Fibroblast of mammary gland (primary cell): ENCODE measurements around the gene CLEC1B.

ENCODE experiments used
- DNase-seq: peaks from one replicate; pipeline ENCODE4 v3.0.0-alpha.2; 2010; ENCODE audit warnings: low read depth
- H3K4me3 ChIP-seq: 2 replicates; pipeline ENCODE4 v1.5.1; 2011; ENCODE audit warnings: low read depth, mild to moderate bottlenecking, low read length, moderate library complexity; ENCODE audit not compliant: control insufficient read depth
- TF ChIP-seq, protein P1 (sequence below): conservative IDR thresholded peaks from 2 replicates; pipeline ENCODE4 v1.5.1; 2011; ENCODE audit warnings: low read depth, low read length, inconsistent platforms; ENCODE audit not compliant: control insufficient read depth, insufficient read depth

CLEC1B gene

DNA sequence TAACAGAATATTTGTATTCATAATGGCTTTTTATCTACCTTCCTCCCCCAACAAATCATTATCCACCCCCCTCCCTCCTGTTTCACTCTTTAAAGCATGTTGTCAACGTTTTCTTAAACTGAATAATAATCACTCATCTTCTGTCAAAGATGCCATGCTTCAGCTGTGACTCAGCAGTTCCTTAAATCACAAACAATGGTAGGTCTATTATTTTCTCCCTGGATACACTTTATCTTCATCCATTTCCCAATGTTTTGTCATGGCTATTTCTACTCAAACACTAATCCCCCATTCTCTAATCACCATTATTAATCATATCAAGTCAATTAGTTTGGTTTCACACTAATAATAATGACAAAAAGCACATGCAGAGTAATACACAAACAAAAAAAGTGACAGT, 18.0 kb upstream of the CLEC1B start:
- no peak overlapping the region for H3K4me3 ChIP-seq
- DNase-seq, result peak; percentile 2
- TF ChIP-seq, protein P1, sequence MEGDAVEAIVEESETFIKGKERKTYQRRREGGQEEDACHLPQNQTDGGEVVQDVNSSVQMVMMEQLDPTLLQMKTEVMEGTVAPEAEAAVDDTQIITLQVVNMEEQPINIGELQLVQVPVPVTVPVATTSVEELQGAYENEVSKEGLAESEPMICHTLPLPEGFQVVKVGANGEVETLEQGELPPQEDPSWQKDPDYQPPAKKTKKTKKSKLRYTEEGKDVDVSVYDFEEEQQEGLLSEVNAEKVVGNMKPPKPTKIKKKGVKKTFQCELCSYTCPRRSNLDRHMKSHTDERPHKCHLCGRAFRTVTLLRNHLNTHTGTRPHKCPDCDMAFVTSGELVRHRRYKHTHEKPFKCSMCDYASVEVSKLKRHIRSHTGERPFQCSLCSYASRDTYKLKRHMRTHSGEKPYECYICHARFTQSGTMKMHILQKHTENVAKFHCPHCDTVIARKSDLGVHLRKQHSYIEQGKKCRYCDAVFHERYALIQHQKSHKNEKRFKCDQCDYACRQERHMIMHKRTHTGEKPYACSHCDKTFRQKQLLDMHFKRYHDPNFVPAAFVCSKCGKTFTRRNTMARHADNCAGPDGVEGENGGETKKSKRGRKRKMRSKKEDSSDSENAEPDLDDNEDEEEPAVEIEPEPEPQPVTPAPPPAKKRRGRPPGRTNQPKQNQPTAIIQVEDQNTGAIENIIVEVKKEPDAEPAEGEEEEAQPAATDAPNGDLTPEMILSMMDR, result no peak

DNA sequence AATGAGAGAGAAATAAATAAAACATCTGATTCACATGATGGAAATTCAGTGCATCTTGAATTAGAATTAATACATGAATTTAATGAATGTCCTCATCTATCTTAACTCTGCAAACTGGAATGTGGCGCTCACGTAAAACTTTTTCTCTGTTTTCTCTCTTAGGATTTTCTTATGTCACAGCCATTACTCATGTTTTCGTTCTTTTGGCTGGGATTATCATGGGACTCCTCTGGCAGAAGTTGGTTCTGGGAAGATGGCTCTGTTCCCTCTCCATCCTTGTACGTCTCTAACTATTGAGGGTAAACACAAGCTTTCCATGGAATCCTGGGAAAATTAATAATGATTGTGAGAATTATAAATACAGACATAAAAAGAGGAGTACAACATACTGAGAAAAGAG, 16.5 kb upstream of the CLEC1B start:
- TF ChIP-seq, protein P1, result no peak
- DNase-seq, result peak; percentile 3
- H3K4me3 ChIP-seq, result no peak overlapping the region

DNA sequence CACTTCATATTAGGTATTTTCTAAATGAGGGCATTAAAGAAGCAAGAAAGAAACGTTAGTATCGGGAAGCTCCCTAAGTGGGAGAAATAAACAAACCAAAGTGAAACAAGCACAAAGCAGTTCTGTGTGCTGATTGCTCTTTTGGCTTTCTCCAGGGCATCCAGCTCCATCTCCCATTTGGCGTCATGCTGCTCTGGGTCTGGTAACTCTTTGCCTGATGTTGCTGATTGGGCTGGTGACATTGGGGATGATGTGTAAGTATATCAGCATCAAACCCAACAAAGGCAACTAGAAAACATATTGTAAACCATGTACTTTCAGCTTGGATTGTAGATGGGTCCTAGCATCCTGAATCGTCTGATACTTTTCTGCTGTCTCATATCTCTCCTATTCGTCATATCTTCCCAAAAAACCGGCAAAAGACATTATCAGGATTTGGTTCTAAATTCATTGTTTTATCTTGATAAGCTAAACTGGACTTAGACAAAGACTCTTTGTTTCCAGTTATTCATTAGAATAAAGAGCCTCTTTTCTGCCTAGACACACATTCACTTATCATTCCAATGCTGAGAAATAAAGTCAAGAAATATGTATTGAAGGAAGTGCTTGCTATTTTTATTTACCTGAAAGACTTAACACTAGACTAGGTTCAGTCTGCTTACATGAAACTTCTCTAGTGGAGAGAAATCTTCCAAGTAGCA, 13.9 kb upstream of the CLEC1B start:
- H3K4me3 ChIP-seq, result no peak overlapping the region
- no peak for DNase-seq
- TF ChIP-seq, protein P1, result no peak

DNA sequence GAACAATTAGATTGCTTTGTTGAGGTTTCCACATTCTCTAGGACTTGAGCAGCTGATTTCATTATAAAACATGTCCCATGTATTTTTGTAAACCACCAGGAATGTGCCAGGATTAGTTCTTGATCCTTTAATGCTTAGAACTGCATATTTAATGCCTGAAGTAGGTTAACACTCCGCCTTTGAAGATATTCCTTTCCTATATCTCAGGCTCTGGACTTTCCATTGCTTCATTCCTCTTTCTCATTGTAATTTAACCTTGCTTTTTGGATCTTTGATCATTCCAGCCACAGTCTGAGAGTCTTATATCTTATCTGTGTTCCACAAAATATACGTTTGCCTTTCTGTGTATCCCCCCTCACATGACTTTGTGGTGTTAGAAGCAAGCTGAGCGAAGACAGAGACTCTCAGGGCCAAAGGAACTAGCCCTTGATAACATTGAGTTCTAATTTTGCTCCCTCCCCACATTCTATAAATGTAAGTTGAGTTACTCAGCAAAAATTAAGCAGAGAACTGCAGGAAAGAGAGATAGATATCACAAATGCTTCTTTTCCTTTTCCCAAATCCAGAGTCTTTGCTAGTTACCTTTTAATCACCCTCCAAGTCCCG, 2.4 kb upstream of the CLEC1B start:
- no peak for DNase-seq
- TF ChIP-seq, protein P1, result no peak
- no peak overlapping the region for H3K4me3 ChIP-seq

DNA sequence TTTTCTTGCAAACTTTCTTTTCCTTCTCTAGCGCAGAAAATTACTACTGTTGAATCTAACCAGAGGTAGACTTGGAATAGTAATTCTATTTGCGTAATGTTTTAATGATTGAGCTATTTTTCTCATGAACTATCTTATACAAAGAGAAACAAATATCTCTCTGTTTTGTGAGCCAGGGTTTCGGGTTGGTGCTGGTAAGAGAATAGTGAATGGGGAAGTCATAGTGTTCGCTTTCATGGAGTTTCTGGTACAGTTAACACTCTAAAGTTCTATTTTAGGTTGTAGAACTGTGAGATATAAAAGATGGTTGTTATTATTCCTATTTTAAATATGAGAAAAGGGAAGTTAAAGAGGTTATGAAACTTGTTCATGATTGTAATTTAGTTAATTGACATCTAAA, 6.6 kb downstream of the CLEC1B start:
- TF ChIP-seq, protein P1, result no peak
- no peak overlapping the region for H3K4me3 ChIP-seq
- no peak for DNase-seq

DNA sequence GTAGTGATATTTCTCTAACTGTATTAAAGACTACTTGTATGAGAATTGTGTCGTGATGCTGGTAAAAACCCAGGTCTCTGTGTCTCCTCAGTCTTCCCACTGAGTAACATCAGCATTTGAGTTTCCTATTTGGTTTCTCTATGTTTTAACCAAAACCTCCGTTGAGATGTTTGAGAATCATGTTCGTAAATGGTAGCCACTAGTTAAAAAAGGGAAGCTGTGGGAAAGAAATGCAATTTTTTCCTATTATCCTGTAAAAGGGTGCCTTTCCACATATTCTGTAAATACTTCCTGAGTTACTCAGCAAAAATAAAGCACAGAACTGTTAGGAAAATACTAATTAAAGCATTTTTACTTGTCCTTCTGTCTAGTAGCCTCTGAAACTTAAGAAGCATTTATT, 7.0 kb downstream of the CLEC1B start:
- no peak overlapping the region for H3K4me3 ChIP-seq
- TF ChIP-seq, protein P1, result no peak
- no peak for DNase-seq

DNA sequence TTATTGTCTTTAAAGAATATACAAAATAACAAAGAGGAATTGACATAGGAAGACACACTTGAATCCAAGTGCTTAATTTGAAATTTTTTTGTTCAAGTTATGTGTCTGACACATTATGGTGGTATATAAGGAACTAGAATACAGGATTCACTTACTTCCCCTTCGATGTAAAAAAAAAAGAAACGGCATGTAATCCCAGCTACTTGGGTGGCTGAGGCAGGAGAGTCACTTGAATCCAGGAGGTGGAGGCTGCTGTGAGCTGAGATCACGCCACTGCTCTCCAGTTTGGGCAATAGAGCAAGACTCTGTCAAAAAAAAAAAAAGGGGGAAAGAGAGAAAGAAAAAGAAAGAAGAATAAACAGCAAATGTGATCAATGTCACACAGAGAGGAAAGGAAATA, 18.8 kb downstream of the CLEC1B start:
- no peak overlapping the region for H3K4me3 ChIP-seq
- TF ChIP-seq, protein P1, result no peak
- no peak for DNase-seq
